ENCODE measurements around the gene NCAM1.

DNA sequence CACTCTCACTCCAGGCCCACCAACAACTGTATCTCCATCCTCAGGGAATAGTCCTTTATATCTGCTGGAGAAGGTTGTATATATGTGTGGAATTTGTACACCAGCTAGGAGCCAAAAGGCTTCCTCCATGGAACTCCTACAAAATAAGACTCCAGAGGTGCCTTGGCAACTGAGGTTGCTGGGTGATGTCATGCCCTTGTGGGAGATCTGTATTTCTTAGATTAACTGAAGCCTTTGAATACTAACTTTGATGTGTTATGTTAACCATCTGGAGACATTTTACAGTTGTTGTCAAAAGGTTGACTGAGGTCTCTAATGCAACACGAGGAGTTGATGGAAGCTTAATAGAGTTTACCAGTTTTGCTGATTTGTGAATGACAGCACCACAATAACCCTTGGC, 213.7 kb downstream of the NCAM1 start:
- TF ChIP-seq, protein P1, sequence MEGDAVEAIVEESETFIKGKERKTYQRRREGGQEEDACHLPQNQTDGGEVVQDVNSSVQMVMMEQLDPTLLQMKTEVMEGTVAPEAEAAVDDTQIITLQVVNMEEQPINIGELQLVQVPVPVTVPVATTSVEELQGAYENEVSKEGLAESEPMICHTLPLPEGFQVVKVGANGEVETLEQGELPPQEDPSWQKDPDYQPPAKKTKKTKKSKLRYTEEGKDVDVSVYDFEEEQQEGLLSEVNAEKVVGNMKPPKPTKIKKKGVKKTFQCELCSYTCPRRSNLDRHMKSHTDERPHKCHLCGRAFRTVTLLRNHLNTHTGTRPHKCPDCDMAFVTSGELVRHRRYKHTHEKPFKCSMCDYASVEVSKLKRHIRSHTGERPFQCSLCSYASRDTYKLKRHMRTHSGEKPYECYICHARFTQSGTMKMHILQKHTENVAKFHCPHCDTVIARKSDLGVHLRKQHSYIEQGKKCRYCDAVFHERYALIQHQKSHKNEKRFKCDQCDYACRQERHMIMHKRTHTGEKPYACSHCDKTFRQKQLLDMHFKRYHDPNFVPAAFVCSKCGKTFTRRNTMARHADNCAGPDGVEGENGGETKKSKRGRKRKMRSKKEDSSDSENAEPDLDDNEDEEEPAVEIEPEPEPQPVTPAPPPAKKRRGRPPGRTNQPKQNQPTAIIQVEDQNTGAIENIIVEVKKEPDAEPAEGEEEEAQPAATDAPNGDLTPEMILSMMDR (conservative IDR thresholded peaks at IDR 0.05), result no peak
- no peak for TF ChIP-seq EZH2 (IDR thresholded peaks at IDR 0.05; ENCODE audit: low read depth)
